KBM-7 (cell line): Measurements from ENCODE around the gene CNPY4.
"Not testable (repeated sequence)": the region's sequence is repeated elsewhere in the genome, so short reads cannot be mapped to it uniquely, and the experiment has no call there.

ENCODE experiments used
- DNase-seq: peaks from one replicate; pipeline ENCODE4 v3.0.0-alpha.2; 2015
- in situ Hi-C: fragments of 300-500 bp; cut with MboI; formaldehyde crosslinking; loops from 2 replicates; pipeline ENCODE4 v1.14.3; 2020; ENCODE audit warnings: low sequenced_read_pairs, low pct_unique_long_range_greater_than_20kb, mixed read lengths

Gene CNPY4

GRCh38 chr7:100111156-100111555, 8.3 kb upstream of the CNPY4 start:
- in situ Hi-C loops, result no loop called here
- no peak for DNase-seq

GRCh38 chr7:100111914-100112313, 7.5 kb upstream of the CNPY4 start:
- no peak for DNase-seq
- in situ Hi-C loops, result no loop called here

- no peak for DNase-seq
- in situ Hi-C loops, result no loop called here
Measured at GRCh38 chr7:100115026-100115425, 4.4 kb upstream of the CNPY4 start.

- in situ Hi-C loops, result no loop called here
Measured at GRCh38 chr7:100118388-100119071, 904 bp upstream of the CNPY4 start.

GRCh38 chr7:100119970-100120732, 717 bp downstream of the CNPY4 start:
- in situ Hi-C loops, result no loop called here
- DNase-seq, result peak; percentile 74

More at GRCh38 chr7:100118388-100119071, 904 bp upstream of the CNPY4 start:
- DNase-seq, result no peak

- no peak for DNase-seq
- in situ Hi-C loops, result no loop called here
Measured at GRCh38 chr7:100120733-100121036, 1.3 kb downstream of the CNPY4 start.

GRCh38 chr7:100122067-100122466, 2.6 kb downstream of the CNPY4 start:
- in situ Hi-C loops, result no loop called here
- no peak for DNase-seq

- DNase-seq, result no peak
- in situ Hi-C loops, result no loop called here
Measured at GRCh38 chr7:100122568-100122967, 3.1 kb downstream of the CNPY4 start.

GRCh38 chr7:100124301-100125230, 5.1 kb downstream of the CNPY4 start:
- DNase-seq, result peak; percentile 17
- in situ Hi-C loops, result no loop called here

GRCh38 chr7:100126239-100126930, 7.0 kb downstream of the CNPY4 start:
- in situ Hi-C loops, result no loop called here
- DNase-seq, result no peak

- in situ Hi-C loops, result no loop called here
- DNase-seq, result peak; percentile 90
Measured at GRCh38 chr7:100126931-100127865, 7.8 kb downstream of the CNPY4 start, which contains the start of gene MBLAC1. Gene MBLAC1 (plus strand): TSS chr7:100126967. CDS start chr7:100127396, 429 bp downstream.

GRCh38 chr7:100127866-100128636, 8.6 kb downstream of the CNPY4 start:
- in situ Hi-C loops, result no loop called here
- peak; percentile 47 for DNase-seq

GRCh38 chr7:100128637-100128963, 9.2 kb downstream of the CNPY4 start:
- DNase-seq, result no peak
- in situ Hi-C loops, result no loop called here

GRCh38 chr7:100130220-100130607, 10.8 kb downstream of the CNPY4 start:
- DNase-seq, in situ Hi-C loops: not testable (repeated sequence)

- in situ Hi-C loops, result no loop called here
- peak; percentile 83 for DNase-seq
Measured at GRCh38 chr7:100130608-100131453, 11.4 kb downstream of the CNPY4 start.

GRCh38 chr7:100132126-100132525, 12.7 kb downstream of the CNPY4 start:
- in situ Hi-C loops, result no loop called here
- DNase-seq, result no peak

- DNase-seq, result peak; percentile 85
- in situ Hi-C loops, result no loop called here
Measured at GRCh38 chr7:100132697-100133151, 13.3 kb downstream of the CNPY4 start.
